HG03432 (cell line): ENCODE measurements around the gene NENF.
A peak's percentile ranks its signal among the peaks of the same experiment; 100 is the strongest.
"Not testable (repeated sequence)": the region's sequence is repeated elsewhere in the genome, so short reads cannot be mapped to it uniquely, and the experiment has no call there.

ENCODE experiments used
- ATAC-seq: cut with Tn5 transposase; IDR thresholded peaks from one replicate; pipeline ENCODE4 v1.9.1; 2021; ENCODE audit warnings: mild to moderate bottlenecking, moderate library complexity; ENCODE audit not compliant: unreplicated experiment

Gene NENF

GRCh38 chr1:212479188-212479587 is 46.5 kb downstream of the NENF start:
- no peak for ATAC-seq

DNA sequence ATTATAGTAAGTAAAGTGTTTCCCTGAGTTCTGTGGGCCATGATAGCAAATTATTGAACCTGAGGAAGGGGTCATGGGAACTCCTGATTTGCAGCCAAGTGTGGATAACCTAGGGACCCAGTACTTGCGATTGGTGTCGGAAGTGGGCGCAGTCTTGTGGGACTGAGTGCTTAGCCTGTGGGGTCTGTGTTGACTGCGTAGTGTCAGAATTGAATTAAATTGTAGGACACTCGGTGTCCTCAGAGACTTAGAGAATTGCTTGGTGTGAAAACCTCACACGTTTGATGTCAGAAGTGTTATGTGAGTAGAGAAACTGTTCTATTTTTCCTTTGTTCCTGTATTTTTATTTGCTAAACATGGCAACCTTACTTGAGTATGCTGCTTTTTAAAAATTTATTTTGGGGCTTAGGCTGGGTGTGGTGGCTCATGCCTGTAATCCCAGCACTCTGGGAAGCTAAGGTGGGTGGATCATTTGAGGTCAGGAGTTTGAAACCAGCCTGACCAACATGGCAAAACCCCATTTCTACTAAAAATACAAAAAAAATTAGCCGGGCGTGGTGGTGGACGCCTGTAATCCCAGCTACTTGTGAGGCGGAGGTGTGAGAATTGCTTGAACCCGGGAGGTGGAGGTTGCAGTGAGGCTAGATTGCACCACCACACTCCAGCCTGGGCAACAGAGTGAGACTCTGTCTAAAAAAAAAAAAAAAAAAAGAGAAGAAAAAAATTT is 48.2 kb downstream of the NENF start:
- ATAC-seq, result not testable (repeated sequence)

DNA sequence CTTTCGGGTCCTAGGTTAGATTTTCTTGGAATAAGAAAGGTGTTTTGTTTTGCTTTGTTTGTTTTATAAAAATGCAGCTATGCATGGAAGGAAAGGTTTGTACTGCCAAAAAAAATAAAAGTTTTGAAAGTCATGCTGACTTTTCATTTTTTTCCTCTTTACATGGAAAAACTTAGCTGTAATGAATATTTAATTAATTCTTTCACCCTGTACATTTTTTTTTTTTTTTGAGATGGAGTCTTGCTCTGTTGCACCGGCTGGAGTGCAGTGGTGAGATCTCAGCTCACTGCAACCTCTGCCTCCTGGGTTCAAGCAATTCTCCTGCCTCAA is 48.7 kb downstream of the NENF start:
- no peak for ATAC-seq

DNA sequence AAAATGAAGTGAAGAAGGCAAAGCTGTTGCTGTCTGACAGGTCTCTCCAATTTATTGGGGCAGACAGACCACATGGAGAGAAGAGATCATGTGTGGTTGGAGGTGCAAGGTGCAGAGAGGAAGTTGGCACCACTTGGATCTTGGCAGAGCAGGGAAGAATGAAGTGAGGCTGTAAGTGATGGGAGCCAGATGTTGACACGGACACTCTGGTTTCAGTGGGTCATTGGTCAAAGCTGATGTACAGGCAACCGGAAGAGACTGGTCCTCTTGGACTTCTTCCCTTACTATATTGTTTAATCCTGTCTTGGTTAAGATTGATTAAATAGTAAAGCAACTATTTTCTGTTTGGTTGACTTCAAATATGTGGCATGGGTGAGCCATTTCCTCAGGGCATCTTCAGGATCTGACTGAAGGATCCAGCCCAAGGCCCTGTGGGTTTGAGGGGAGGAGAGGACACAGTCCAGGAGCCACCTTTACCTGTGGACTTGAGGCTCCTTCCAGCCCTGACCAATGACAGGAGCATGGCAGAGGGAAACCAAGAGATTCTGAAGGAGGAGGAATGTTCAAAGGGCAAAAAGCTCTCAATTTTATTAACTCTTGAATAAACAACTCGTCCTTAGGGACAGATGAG is 49.4 kb downstream of the NENF start:
- ATAC-seq, result no peak

DNA sequence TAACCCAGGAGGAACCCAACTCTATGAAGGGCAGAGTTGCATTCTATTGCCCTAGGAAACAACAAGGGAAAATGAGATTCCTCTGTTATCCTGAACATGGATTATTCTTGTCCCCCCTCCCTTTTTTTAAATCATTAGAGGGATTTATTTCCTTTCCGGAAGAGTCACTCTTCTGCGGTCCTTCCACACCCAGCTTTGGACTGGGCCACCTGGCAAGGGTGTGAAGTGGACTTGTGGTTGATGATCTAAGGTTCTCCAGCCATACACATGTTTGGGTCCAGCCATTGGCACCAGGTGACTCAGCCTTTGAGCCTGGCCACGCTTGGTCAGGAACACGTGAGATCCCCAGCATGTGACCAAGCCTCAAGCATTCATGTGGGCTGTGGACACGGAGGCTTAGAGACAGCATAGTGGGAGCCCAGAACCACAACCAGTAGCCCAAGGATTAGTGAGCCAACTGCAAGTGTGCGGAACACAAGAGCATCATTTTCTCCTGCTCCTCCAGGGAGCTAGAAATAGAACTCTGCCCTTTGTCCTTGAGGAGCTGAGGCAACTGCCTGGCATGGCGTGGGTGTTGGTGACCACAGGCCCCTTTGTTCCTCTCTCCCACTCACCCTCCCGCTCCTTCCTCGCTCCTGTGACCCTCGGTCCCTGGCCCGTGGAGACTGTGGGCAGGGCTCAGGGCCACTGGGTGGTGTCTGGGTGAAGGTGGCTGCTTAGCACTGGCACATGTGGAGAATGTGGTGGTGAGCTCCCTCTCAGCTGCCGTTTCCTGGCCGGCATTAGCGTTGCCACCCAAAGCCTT is 50.1 kb downstream of the NENF start:
- no peak for ATAC-seq

- no peak for ATAC-seq
Observed at GRCh38 chr1:212484701-212485570, 52.2 kb downstream of the NENF start.

GRCh38 chr1:212485571-212485912 is 52.8 kb downstream of the NENF start:
- ATAC-seq, result no peak

GRCh38 chr1:212485913-212486618 is 53.3 kb downstream of the NENF start:
- ATAC-seq, result peak; percentile 64

GRCh38 chr1:212486619-212486975 is 53.9 kb downstream of the NENF start:
- no peak for ATAC-seq

DNA sequence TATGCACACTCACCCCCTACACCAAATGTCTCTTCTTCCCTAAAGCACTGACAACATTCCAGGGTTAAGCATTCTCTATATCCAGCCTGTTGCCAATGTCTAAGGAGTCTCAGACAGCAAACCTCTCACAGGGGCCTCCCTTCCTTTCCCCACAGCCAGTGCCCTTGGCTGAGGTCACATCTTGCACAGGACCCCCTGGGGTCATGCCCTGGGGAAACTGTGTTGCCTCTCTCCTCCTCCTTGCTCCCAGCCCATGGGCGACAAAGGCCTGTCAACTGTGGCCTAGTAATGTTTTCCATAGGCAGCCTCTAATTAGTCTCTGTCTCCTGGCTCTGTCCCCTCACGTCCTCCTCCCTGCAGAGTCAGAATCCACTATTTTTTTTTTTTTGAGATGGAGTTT is 54.6 kb downstream of the NENF start:
- ATAC-seq, result no peak

DNA sequence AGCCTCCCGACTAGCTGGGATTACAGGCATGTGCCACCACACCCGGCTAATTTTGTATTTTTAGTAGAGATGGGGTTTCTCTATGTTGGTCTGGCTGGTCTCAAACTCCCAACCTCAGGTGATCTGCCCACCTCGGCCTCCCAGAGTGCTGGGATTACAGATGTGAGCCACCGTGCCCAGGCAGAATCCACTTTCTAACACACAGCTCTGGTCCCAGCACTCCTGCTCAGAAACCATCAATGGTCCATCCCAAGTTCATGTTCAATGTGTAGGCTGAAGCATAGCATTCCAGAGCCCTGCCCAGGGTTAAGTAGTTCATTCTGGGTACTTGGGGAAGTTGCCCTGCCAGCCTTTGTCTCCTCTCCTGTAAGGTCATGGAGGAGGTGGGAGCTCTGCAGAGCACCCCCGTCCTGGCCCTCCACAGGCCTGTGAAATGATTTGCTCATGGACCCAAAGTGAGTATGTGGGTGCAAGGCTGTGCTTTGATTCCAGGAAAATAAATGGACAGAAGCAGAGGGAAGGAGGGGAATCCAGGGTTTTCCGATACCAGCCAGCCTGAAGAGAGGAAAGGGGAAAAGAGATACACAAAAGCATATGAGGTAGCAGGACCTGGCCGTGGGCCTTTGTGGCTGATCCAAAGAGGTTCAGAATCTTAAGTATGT is 55.2 kb downstream of the NENF start:
- no peak for ATAC-seq

DNA sequence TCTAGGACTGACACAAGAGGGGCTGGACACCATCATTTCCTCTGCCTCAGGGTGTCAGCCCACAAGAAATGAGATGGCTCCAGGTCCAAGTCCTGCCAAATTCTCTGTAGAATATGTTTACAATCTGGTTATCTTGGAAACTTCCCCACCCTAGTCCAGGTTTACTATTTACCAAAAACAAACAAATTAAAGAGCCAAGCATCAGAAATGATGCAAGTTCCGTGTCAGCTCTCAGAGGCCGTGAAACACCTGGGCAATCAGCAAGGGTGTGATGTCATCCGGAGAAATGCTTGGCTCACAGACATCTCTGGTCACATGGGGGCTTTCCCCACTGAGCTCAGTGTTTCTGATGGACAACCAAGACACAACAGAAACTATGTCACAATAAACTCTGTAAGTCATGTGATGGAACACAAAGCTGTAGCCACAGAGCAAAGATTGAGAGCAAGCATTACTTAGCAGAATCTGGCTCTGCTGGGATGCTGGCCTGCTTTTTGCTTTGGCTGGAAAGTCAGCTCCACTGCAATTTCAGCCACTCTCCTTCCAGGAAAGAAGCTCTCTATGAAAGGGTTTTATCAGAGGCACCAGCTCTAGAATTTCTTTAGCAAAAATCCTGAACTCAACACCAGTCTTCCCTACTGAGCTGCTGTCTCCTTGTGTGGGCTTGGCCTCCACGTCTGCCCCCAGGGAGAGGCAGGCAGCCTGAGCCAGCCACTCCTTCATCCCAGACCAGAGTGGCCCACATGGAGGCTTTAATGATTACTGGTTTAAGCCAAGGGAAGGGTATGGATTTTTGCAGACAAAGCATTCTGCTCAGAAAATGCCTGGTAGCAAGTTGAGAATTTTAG is 55.9 kb downstream of the NENF start:
- ATAC-seq, result peak; percentile 77

DNA sequence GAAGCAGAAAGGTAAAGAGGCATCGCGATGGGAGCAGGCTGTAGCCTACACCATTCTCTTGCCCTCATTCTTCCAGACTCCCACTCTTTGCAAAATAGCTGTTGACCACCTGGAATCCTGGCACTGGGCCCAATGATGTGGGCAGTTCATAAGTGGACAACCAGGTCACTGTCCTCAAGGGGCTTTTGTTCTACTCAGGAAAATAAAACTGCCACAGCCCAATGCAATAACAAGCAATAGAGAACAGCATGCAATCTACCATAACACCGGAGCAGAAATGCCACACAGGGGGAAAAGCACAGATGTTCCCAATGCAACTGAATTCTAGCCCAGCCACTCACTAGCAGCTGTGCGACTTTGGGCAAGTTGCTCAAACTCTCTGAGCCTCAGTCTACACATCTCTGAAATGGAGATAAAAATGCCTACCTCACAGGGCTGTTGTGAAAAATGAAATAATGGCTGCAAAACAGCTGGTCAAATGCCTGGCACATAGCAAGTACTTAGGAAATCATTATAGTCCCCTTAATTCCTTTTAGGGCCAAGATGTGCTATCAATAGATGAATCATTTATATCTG is 56.7 kb downstream of the NENF start:
- no peak for ATAC-seq

DNA sequence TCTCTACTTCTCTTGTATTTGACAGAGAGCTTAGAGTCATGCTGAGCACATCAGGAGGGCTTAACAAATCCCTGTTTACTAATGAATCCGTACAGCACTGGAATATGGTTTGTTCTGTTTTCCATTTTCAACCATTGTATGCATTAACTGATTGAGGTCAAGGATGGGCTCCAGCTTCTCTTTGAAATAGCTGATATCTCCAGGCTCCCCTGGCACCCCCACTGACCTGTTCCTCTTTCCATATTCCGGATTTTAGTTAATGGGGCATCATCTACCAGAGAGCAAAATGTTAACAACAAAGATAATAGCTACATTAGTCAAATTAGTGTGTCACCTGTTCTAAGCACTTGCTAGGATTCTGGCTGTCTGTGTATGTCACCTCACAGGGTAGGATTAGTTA is 57.6 kb downstream of the NENF start:
- ATAC-seq, result no peak

DNA sequence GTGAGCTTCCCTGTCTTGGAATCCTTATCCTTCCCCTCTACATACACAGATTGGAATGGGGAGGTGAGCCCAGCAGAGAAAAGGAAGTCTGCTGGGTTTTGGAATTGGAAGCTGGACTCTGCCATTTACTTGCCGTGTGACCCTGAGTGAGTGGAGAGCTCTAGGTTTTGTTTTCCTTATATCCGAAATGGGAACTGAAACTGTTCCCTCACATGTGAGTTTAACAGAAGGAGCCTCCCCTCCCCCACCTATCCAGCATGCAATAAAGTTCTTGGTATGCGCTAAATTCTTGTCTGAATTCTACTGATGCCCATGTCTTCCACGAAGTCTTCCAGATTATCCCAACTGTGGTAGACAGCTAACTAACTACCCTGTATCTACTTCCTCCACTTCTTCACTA is 58.7 kb downstream of the NENF start:
- no peak for ATAC-seq
